Astrocyte of the hippocampus (primary cell): ENCODE results near the gene HERC2.
A peak's percentile ranks its signal among the peaks of the same experiment; 100 is the strongest.

Source experiments
- DNase-seq: peaks from one replicate; pipeline ENCODE4 v3.0.0; 2011; ENCODE audit warnings: low read depth, low spot score

HERC2 gene

GRCh38 chr15:28099555-28100140 lies 222.3 kb downstream of the HERC2 start:
- no peak for DNase-seq

GRCh38 chr15:28098766-28099554 lies 223.0 kb downstream of the HERC2 start, which contains the start of gene OCA2:
TSS of gene OCA2 (minus strand) at chr15:28099315. CDS start at chr15:28081874, 17,441 bp downstream.
- DNase-seq, result peak; percentile 89

GRCh38 chr15:28098360-28098765 lies 223.6 kb downstream of the HERC2 start:
- DNase-seq, result no peak

GRCh38 chr15:28097656-28098359 lies 224.2 kb downstream of the HERC2 start:
- DNase-seq, result no peak

- DNase-seq, result peak; percentile 75
Observed at GRCh38 chr15:28096670-28097431, 225.1 kb downstream of the HERC2 start.

- DNase-seq, result no peak
Observed at GRCh38 chr15:28096411-28096669, 225.6 kb downstream of the HERC2 start.

- peak; percentile 60 for DNase-seq
Observed at GRCh38 chr15:28094732-28095521, 227.1 kb downstream of the HERC2 start.

- no peak for DNase-seq
Observed at GRCh38 chr15:28093752-28094535, 228.0 kb downstream of the HERC2 start.

- DNase-seq, result no peak
Observed at GRCh38 chr15:28091313-28091712, 230.7 kb downstream of the HERC2 start.

- peak; percentile 72 for DNase-seq
Observed at GRCh38 chr15:28086175-28086703, 235.7 kb downstream of the HERC2 start.

- no peak for DNase-seq
Observed at GRCh38 chr15:28085489-28086174, 236.3 kb downstream of the HERC2 start.

- DNase-seq, result peak; percentile 12
Observed at GRCh38 chr15:28084547-28084946, 237.4 kb downstream of the HERC2 start.

GRCh38 chr15:28082891-28083684 lies 238.9 kb downstream of the HERC2 start:
- DNase-seq, result peak; percentile 51

- no peak for DNase-seq
Observed at GRCh38 chr15:28081594-28081993, 240.4 kb downstream of the HERC2 start.

GRCh38 chr15:28080386-28080785 lies 241.6 kb downstream of the HERC2 start:
- no peak for DNase-seq

- no peak for DNase-seq
Observed at GRCh38 chr15:28079313-28079969, 242.5 kb downstream of the HERC2 start.

- peak; percentile 14 for DNase-seq
Observed at GRCh38 chr15:28078191-28078719, 243.7 kb downstream of the HERC2 start.

GRCh38 chr15:28075573-28075972 lies 246.4 kb downstream of the HERC2 start:
- no peak for DNase-seq
